Osteocyte (in vitro differentiated cells): ENCODE measurements around the gene DMD. TPM values are rescaled to one million over a fixed set of nuclear protein-coding genes. Genes with fewer than 3 reads are reported as not detected.

ENCODE experiments used
- DNase-seq: peaks from one replicate; pipeline ENCODE4 v3.0.0; 2021; ENCODE audit warnings: mixed read lengths; ENCODE audit not compliant: unreplicated experiment; ENCODE audit errors: extremely low spot score
- H3K27ac Mint-ChIP-seq: one replicate; pipeline ENCODE4 v1.8.0; 2021; ENCODE audit warnings: mild to moderate bottlenecking, mixed read lengths; ENCODE audit not compliant: unreplicated experiment
- H3K27me3 Mint-ChIP-seq: one replicate; pipeline ENCODE4 v1.8.0; 2021; ENCODE audit warnings: mixed read lengths; ENCODE audit not compliant: unreplicated experiment
- H3K36me3 Mint-ChIP-seq: one replicate; pipeline ENCODE4 v1.8.0; 2021; ENCODE audit warnings: mixed read lengths; ENCODE audit not compliant: unreplicated experiment
- H3K4me1 Mint-ChIP-seq: one replicate; pipeline ENCODE4 v1.8.0; 2021; ENCODE audit warnings: mixed read lengths; ENCODE audit not compliant: unreplicated experiment
- H3K4me3 Mint-ChIP-seq: one replicate; pipeline ENCODE4 v1.8.0; 2021; ENCODE audit warnings: mild to moderate bottlenecking, moderate library complexity, mixed read lengths; ENCODE audit not compliant: unreplicated experiment
- H3K9me3 Mint-ChIP-seq: one replicate; pipeline ENCODE4 v1.8.0; 2021; ENCODE audit warnings: mixed read lengths; ENCODE audit not compliant: unreplicated experiment
- total RNA-seq: library from RNA; stranded (reverse); gene quantifications from 2 replicates; pipeline ENCODE4 v1.2.1, GENCODE V29; 2021
- TF ChIP-seq, protein P1 (sequence below): fragments of 200-600 bp; sonication (generic); IDR thresholded peaks from 2 replicates; pipeline ENCODE4 v1.5.0; 2021; ENCODE audit warnings: antibody characterized with exemption, mild to moderate bottlenecking, moderate library complexity

The DMD gene
- total RNA-seq, 1 donor from 2014 or later: 317 TPM

DNA sequence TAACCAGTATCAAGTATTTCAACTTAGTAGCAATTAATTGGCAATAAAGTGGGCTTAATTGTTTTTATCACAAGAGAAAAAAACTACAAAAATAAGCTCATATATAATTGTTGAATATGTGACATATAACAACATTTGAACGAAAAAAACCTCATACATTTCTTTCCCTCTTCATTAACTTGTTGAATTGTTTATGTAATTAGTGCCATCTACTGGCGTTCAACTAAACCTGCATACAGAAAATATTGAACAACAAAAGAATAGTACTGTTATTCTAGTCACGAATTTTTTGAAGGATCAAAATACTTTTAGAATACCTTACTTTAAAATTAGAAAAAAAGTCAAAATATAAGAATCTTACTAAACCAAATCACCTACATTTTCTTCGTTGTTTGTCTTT lies 1553.0 kb downstream of the DMD start:
- H3K4me1 Mint-ChIP-seq: peaks cover 30% of the 10 kb centered on the region
- H3K9me3 Mint-ChIP-seq: peaks cover 6% of the 10 kb centered on the region
- H3K27ac Mint-ChIP-seq: no peak overlapping the region
- TF ChIP-seq, protein P1, sequence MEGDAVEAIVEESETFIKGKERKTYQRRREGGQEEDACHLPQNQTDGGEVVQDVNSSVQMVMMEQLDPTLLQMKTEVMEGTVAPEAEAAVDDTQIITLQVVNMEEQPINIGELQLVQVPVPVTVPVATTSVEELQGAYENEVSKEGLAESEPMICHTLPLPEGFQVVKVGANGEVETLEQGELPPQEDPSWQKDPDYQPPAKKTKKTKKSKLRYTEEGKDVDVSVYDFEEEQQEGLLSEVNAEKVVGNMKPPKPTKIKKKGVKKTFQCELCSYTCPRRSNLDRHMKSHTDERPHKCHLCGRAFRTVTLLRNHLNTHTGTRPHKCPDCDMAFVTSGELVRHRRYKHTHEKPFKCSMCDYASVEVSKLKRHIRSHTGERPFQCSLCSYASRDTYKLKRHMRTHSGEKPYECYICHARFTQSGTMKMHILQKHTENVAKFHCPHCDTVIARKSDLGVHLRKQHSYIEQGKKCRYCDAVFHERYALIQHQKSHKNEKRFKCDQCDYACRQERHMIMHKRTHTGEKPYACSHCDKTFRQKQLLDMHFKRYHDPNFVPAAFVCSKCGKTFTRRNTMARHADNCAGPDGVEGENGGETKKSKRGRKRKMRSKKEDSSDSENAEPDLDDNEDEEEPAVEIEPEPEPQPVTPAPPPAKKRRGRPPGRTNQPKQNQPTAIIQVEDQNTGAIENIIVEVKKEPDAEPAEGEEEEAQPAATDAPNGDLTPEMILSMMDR: peak; percentile 67
- no peak for DNase-seq
- no peak overlapping the region for H3K4me3 Mint-ChIP-seq
- H3K36me3 Mint-ChIP-seq: no peaks in the 10 kb centered on the region
- H3K27me3 Mint-ChIP-seq: no peaks in the 10 kb centered on the region

DNA sequence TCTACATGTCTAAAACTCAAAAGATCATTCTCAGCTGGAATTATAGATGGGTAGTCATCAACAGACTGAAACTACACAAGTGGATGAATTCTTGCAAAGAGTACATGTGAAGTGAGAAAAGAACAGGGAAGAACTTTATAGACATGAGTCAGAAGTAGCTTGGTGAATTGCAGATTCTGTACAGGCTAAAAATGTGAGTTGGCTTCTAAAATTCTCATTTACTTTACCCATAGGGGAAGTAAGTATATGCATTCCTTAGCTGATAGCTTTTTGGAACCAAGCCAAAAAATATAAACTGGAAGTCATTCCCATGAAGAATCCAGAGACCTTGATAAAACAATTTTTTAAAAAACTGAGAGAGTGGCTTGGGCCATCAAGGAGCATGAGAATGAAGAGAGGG lies 1555.3 kb downstream of the DMD start:
- no peaks in the 10 kb centered on the region for H3K27me3 Mint-ChIP-seq
- H3K4me3 Mint-ChIP-seq: no peak overlapping the region
- no peaks in the 10 kb centered on the region for H3K36me3 Mint-ChIP-seq
- TF ChIP-seq, protein P1: no peak
- H3K4me1 Mint-ChIP-seq: peaks cover 29% of the 10 kb centered on the region
- H3K27ac Mint-ChIP-seq: peak overlapping the region; percentile 73
- peaks cover 16% of the 10 kb centered on the region for H3K9me3 Mint-ChIP-seq
- no peak for DNase-seq

DNA sequence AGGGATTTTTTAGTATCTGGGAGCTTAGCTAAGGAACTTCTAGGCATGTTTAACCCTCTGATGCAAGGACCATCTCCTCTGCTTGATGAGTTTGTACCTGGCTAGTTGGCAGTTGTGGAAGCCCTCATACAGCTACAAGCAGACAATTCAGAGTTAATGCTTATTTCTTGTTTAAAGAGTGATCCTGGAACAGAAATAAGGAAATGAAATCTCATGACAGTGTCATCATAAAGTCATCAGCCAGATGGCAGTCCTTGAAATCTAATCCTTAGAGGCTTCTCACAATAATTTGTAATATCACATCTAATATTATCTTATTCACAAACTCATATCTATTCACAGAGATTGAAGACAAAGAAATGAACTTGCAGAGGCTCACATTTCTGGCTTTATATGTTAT lies 1557.9 kb downstream of the DMD start:
- peaks cover 21% of the 10 kb centered on the region for H3K9me3 Mint-ChIP-seq

DNA sequence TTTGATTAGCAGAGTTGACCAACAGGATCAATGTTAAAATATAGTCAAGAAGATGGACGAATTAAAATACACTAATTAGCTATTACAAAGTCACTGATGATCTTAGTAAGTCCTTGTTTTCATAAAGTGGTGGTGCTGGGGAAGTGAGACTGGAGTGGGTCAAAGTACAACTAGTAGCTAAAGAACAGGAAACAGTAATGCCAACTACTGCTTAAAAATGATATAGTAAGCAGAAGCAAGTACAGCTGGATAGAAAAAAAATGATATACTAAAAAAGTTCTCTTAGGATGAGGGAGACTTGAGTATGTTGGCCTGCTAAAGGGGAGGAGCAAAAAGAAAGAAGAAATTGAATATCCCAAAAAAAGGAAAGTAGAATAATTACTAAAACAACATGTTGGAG lies 1558.7 kb downstream of the DMD start:
- Mint-ChIP-seq H3K9me3 (peaks cover 21% of the 10 kb centered on the region), H3K27me3 (no peaks in the 10 kb centered on the region), H3K4me1 (peaks cover 31% of the 10 kb centered on the region), H3K27ac (no peak overlapping the region), H3K4me3 (no peak overlapping the region), H3K36me3 (no peaks in the 10 kb centered on the region)
- DNase-seq: no peak
- TF ChIP-seq, protein P1: no peak

More for the DNA sequence above, 1557.9 kb downstream of the DMD start:
- TF ChIP-seq, protein P1: no peak
- Mint-ChIP-seq H3K4me1 (peaks cover 37% of the 10 kb centered on the region), H3K4me3 (no peak overlapping the region), H3K27me3 (no peaks in the 10 kb centered on the region), H3K36me3 (no peaks in the 10 kb centered on the region), H3K27ac (no peak overlapping the region)
- DNase-seq: no peak

DNA sequence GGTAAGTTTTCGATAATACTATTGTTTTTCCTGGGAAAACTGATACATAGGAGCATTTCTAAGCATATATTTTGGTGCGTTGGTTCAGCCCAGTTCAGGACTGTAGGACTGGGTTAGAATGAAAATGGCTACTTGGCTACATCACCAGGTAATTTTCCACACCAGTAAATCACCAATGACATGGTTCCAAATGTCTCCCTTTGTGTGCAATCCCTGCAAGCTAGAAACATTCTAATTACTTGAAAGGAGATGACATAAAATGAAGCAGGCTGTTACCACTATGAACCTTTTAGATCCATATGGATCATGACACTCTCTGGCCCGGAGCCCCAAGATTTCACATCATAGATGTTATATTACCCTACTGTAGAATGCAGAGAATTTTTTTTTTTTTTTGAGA lies 1562.1 kb downstream of the DMD start:
- no peaks in the 10 kb centered on the region for H3K27me3 Mint-ChIP-seq
- no peak overlapping the region for H3K27ac Mint-ChIP-seq
- TF ChIP-seq, protein P1: no peak
- peaks cover 21% of the 10 kb centered on the region for H3K9me3 Mint-ChIP-seq
- H3K4me1 Mint-ChIP-seq: peaks cover 12% of the 10 kb centered on the region
- no peak for DNase-seq
- H3K36me3 Mint-ChIP-seq: no peaks in the 10 kb centered on the region
- no peak overlapping the region for H3K4me3 Mint-ChIP-seq
